Measurements from ENCODE around the gene IL4. TPM values are rescaled to one million over a fixed set of nuclear protein-coding genes. Genes with fewer than 3 reads are reported as not detected.

Gene IL4
- total RNA-seq, 1 experiment from 2014 or later, result not detected

DNA sequence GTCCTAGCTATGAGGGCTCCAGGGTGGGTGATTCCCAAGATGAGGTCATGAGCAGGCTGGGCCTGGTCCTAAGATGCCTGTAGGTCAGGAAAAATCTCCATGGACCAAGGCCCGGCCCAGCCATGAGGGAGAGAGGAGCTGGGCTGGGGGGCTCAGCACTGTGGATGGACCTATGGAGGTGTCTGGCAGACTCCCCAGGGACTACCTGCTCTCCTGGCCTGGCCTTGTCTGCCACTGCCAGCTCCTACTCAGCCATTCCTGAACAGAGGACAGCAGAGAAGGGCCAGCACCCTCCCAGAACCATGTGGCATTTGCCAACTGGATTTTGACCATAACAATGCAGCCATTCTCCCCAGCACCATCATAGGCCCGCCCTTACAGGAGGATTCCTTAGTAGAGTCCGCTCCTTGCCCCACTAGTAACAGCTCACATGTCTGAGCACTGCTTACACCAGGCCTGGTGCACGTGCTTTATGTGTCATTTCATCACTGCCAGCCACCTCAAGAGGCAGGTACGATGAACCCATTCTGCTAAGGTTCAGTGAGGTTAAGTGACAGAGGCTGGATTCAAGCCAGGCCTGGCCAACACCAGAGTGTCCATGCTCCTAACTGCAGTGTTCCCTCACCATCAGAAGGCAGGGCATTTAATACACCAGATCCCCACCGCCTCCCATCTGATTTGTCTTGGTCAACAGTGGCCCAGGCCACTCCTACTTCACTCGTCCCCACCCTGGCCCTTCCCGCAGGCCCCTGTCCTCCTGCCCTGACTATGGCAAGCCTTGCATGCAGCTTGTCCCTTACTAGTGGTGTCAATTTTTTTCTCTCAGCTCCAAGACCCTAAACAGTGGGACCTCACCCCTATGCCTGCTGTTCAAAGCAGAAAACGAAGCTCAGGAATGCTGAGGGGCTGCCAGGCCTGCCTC lies 15.1 kb upstream of the IL4 start:
- DNase-seq, result no peak
- H3K36me3 Mint-ChIP-seq (ENCODE audit: insufficient read depth, unreplicated experiment), result no peaks in the 10 kb centered on the region
- CTCF ChIA-PET, result interaction anchor here (0.5 to 0.7 kb wide), 2 partner anchors 378 to 417 kb away, joined by 3 read pairs; no protein-coding TSS in a partner anchor
- H3K27me3 Mint-ChIP-seq (ENCODE audit: unreplicated experiment), result peaks cover 32% of the 10 kb centered on the region
- no peak overlapping the region for H3K4me3 Mint-ChIP-seq (ENCODE audit: low read depth, unreplicated experiment)
- H3K4me1 Mint-ChIP-seq (ENCODE audit: low read depth, unreplicated experiment), result peaks cover 8% of the 10 kb centered on the region
- no peak overlapping the region for H3K27ac Mint-ChIP-seq (ENCODE audit: unreplicated experiment)
- TF ChIP-seq, protein P1, sequence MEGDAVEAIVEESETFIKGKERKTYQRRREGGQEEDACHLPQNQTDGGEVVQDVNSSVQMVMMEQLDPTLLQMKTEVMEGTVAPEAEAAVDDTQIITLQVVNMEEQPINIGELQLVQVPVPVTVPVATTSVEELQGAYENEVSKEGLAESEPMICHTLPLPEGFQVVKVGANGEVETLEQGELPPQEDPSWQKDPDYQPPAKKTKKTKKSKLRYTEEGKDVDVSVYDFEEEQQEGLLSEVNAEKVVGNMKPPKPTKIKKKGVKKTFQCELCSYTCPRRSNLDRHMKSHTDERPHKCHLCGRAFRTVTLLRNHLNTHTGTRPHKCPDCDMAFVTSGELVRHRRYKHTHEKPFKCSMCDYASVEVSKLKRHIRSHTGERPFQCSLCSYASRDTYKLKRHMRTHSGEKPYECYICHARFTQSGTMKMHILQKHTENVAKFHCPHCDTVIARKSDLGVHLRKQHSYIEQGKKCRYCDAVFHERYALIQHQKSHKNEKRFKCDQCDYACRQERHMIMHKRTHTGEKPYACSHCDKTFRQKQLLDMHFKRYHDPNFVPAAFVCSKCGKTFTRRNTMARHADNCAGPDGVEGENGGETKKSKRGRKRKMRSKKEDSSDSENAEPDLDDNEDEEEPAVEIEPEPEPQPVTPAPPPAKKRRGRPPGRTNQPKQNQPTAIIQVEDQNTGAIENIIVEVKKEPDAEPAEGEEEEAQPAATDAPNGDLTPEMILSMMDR (IDR thresholded peaks at IDR 0.05; ENCODE audit: unreplicated experiment), result no peak
- intact Hi-C loops (cut with micrococcal nuclease; ENCODE audit: unreplicated experiment), result no loop called here
- H3K9me3 Mint-ChIP-seq (ENCODE audit: low read depth, unreplicated experiment), result no peaks in the 10 kb centered on the region
- no TSS peak for BruUV-seq (replicated peaks)

DNA sequence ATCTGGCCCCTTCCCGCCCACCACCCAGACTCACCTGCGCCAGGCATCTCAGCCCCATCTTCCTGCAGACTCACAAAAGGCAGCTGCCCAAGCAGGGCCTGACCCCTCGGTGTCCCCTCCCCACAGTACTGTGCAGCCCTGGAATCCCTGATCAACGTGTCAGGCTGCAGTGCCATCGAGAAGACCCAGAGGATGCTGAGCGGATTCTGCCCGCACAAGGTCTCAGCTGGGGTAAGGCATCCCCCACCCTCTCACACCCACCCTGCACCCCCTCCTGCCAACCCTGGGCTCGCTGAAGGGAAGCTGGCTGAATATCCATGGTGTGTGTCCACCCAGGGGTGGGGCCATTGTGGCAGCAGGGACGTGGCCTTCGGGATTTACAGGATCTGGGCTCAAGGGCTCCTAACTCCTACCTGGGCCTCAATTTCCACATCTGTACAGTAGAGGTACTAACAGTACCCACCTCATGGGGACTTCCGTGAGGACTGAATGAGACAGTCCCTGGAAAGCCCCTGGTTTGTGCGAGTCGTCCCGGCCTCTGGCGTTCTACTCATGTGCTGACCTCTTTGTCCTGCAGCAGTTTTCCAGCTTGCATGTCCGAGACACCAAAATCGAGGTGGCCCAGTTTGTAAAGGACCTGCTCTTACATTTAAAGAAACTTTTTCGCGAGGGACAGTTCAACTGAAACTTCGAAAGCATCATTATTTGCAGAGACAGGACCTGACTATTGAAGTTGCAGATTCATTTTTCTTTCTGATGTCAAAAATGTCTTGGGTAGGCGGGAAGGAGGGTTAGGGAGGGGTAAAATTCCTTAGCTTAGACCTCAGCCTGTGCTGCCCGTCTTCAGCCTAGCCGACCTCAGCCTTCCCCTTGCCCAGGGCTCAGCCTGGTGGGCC lies 13.9 kb upstream of the IL4 start:
- Mint-ChIP-seq H3K27ac (ENCODE audit: unreplicated experiment) (no peak overlapping the region), H3K27me3 (ENCODE audit: unreplicated experiment) (peaks cover 20% of the 10 kb centered on the region), H3K4me1 (ENCODE audit: low read depth, unreplicated experiment) (peaks cover 8% of the 10 kb centered on the region), H3K9me3 (ENCODE audit: low read depth, unreplicated experiment) (no peaks in the 10 kb centered on the region), H3K36me3 (ENCODE audit: insufficient read depth, unreplicated experiment) (no peaks in the 10 kb centered on the region), H3K4me3 (ENCODE audit: low read depth, unreplicated experiment) (no peak overlapping the region)
- no TSS peak for BruUV-seq (replicated peaks)
- no peak for DNase-seq
- TF ChIP-seq, protein P1 (IDR thresholded peaks at IDR 0.05; ENCODE audit: unreplicated experiment), result no peak
- CTCF ChIA-PET, result interaction anchor here (0.6 kb wide), 1 partner anchor 158 kb away, joined by 4 read pairs; no protein-coding TSS in a partner anchor
- intact Hi-C loops (cut with micrococcal nuclease; ENCODE audit: unreplicated experiment), result no loop called here

DNA sequence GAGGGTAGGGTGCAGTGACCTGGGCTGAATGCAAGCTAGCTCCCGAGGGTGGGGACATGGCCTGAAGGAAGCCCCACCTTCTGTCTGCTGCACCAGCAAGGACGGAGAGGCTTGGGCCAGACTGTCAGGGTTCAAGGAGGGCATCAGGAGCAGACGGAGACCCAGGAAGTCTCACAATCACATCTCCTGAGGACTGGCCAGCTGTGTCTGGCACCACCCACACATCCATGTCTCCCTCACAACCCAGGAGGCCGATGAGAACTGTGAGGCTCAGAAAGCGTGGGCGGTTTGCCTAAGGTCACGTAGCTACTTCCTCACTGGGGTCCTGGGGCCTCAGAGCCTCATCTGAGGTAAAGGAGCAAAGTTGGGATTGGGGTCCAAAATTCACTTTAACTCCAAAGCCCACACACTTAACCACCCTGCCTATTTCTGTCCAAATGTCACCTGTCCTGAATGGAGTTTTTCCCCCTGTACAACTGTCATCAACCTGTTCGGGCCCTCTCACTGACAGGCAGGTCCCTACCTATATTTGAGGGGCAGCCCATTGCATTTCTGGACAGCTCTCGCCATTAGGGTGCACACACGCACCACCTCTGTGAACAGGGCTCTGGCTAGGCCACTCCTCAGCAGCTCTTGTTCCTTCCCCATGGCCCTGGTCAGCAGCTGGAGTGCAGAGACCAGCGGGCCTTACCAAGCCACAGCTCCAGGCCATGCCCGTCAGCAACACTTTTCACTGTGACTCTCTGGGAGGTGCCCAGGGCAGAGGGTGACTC lies 12.4 kb upstream of the IL4 start:
- TF ChIP-seq, protein P1 (IDR thresholded peaks at IDR 0.05; ENCODE audit: unreplicated experiment), result no peak
- H3K36me3 Mint-ChIP-seq (ENCODE audit: insufficient read depth, unreplicated experiment), result no peaks in the 10 kb centered on the region
- H3K4me1 Mint-ChIP-seq (ENCODE audit: low read depth, unreplicated experiment), result peaks cover 8% of the 10 kb centered on the region
- no TSS peak for BruUV-seq (replicated peaks)
- intact Hi-C loops (cut with micrococcal nuclease; ENCODE audit: unreplicated experiment), result no loop called here
- no peak overlapping the region for H3K27ac Mint-ChIP-seq (ENCODE audit: unreplicated experiment)
- no peak overlapping the region for H3K4me3 Mint-ChIP-seq (ENCODE audit: low read depth, unreplicated experiment)
- DNase-seq, result no peak
- CTCF ChIA-PET, result interaction anchor here (0.6 to 1.5 kb wide), 2 partner anchors 16 to 1983 kb away, joined by 3 to 4 read pairs; no protein-coding TSS in a partner anchor
- H3K9me3 Mint-ChIP-seq (ENCODE audit: low read depth, unreplicated experiment), result no peaks in the 10 kb centered on the region
- peaks cover 14% of the 10 kb centered on the region for H3K27me3 Mint-ChIP-seq (ENCODE audit: unreplicated experiment)

DNA sequence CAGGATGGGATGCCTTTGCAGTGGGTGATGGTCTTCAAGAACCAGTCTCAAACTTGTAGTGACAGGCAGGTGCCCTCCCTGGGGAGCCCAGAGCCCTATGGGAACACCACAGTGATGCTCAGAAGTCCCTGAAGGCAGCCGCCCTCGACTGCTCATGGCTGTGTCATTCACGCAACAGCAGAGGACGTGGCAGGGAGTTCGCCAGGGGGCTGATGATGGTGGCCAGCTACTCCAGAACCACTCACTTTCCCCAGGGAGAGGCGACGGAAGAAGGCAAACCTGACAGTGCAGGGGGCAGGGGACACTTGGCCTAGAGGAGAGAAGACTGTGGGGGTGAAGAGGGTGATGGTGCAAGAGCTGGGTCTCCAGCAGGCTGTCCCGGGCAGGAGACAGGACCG lies 11.8 kb upstream of the IL4 start:
- Mint-ChIP-seq H3K27me3 (ENCODE audit: unreplicated experiment) (peaks cover 8% of the 10 kb centered on the region), H3K27ac (ENCODE audit: unreplicated experiment) (no peak overlapping the region), H3K36me3 (ENCODE audit: insufficient read depth, unreplicated experiment) (no peaks in the 10 kb centered on the region), H3K9me3 (ENCODE audit: low read depth, unreplicated experiment) (no peaks in the 10 kb centered on the region), H3K4me1 (ENCODE audit: low read depth, unreplicated experiment) (peaks cover 8% of the 10 kb centered on the region), H3K4me3 (ENCODE audit: low read depth, unreplicated experiment) (no peak overlapping the region)
- intact Hi-C loops (cut with micrococcal nuclease; ENCODE audit: unreplicated experiment), result no loop called here
- TF ChIP-seq, protein P1 (IDR thresholded peaks at IDR 0.05; ENCODE audit: unreplicated experiment), result no peak
- CTCF ChIA-PET, result interaction anchor here (0.6 to 1.5 kb wide), 2 partner anchors 15 to 1982 kb away, joined by 3 to 4 read pairs; no protein-coding TSS in a partner anchor
- no peak for DNase-seq
- no TSS peak for BruUV-seq (replicated peaks)

All from Calu3 (cell line).